PFSK-1 (cell line): ENCODE data around the gene ATAT1.
A peak's percentile ranks its signal among the peaks of the same experiment; 100 is the strongest.

Source experiments
- FOXP2 ChIP-seq: optimal IDR thresholded peaks from 2 replicates; pipeline ENCODE3; 2011; ENCODE audit warnings: borderline replicate concordance, control low read depth, inconsistent platforms; ENCODE audit not compliant: insufficient read depth; ENCODE audit errors: extremely low read length, extremely low read depth
- POLR2AphosphoS5 ChIP-seq: IDR thresholded peaks from 2 replicates; pipeline ENCODE4 v1.6.1; 2012; ENCODE audit warnings: low read depth, mild to moderate bottlenecking, control low read depth, low read length, moderate library complexity
- SIN3A ChIP-seq: IDR thresholded peaks from 2 replicates; pipeline ENCODE4 v1.6.1; 2012; ENCODE audit warnings: mild to moderate bottlenecking, low read length, moderate library complexity, borderline replicate concordance; ENCODE audit not compliant: insufficient read depth
- TAF1 ChIP-seq: IDR thresholded peaks from 2 replicates; pipeline ENCODE4 v1.6.1; 2012; ENCODE audit warnings: low read length, control low read depth, borderline replicate concordance; ENCODE audit not compliant: insufficient read depth
- TF ChIP-seq, protein P1 (sequence below), 2 experiments: IDR thresholded peaks; 2 replicates each; pipeline versions ENCODE4 v1.6.1 to v1.8.0; 2011 to 2012; ENCODE audit warnings: low read depth in 2 of 2, low read length in 2 of 2, control low read depth in 1 of 2, inconsistent platforms in 1 of 2, mild to moderate bottlenecking in 1 of 2, moderate library complexity in 1 of 2; ENCODE audit not compliant: insufficient read depth in 1 of 2

The ATAT1 gene

GRCh38 chr6:30590509-30590908 is 36.2 kb upstream of the ATAT1 start:
- 0 out of 2 replicates have a peak, but pooled peaks have one; percentile 27 for TF ChIP-seq POLR2AphosphoS5
- TF ChIP-seq, protein P1, sequence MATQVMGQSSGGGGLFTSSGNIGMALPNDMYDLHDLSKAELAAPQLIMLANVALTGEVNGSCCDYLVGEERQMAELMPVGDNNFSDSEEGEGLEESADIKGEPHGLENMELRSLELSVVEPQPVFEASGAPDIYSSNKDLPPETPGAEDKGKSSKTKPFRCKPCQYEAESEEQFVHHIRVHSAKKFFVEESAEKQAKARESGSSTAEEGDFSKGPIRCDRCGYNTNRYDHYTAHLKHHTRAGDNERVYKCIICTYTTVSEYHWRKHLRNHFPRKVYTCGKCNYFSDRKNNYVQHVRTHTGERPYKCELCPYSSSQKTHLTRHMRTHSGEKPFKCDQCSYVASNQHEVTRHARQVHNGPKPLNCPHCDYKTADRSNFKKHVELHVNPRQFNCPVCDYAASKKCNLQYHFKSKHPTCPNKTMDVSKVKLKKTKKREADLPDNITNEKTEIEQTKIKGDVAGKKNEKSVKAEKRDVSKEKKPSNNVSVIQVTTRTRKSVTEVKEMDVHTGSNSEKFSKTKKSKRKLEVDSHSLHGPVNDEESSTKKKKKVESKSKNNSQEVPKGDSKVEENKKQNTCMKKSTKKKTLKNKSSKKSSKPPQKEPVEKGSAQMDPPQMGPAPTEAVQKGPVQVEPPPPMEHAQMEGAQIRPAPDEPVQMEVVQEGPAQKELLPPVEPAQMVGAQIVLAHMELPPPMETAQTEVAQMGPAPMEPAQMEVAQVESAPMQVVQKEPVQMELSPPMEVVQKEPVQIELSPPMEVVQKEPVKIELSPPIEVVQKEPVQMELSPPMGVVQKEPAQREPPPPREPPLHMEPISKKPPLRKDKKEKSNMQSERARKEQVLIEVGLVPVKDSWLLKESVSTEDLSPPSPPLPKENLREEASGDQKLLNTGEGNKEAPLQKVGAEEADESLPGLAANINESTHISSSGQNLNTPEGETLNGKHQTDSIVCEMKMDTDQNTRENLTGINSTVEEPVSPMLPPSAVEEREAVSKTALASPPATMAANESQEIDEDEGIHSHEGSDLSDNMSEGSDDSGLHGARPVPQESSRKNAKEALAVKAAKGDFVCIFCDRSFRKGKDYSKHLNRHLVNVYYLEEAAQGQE (IDR thresholded peaks at IDR 0.05; ENCODE audit: insufficient read depth in 1 of 2, low read depth in 2 of 2, low read length in 2 of 2): no peak

GRCh38 chr6:30591008-30591407 is 35.7 kb upstream of the ATAT1 start:
- TF ChIP-seq FOXP2 (no peak), SIN3A (no peak), TAF1 (no peak)
- TF ChIP-seq, protein P1 (IDR thresholded peaks at IDR 0.05; ENCODE audit: insufficient read depth in 1 of 2, low read depth in 2 of 2, low read length in 2 of 2): no peak

GRCh38 chr6:30592287-30592686 is 34.4 kb upstream of the ATAT1 start:
- TF ChIP-seq SIN3A: no peak
- TF ChIP-seq, protein P1 (IDR thresholded peaks at IDR 0.05; ENCODE audit: insufficient read depth in 1 of 2, low read depth in 2 of 2, low read length in 2 of 2): no peak
- no peak for TF ChIP-seq TAF1
- TF ChIP-seq FOXP2: no peak
- no peak for TF ChIP-seq POLR2AphosphoS5

DNA sequence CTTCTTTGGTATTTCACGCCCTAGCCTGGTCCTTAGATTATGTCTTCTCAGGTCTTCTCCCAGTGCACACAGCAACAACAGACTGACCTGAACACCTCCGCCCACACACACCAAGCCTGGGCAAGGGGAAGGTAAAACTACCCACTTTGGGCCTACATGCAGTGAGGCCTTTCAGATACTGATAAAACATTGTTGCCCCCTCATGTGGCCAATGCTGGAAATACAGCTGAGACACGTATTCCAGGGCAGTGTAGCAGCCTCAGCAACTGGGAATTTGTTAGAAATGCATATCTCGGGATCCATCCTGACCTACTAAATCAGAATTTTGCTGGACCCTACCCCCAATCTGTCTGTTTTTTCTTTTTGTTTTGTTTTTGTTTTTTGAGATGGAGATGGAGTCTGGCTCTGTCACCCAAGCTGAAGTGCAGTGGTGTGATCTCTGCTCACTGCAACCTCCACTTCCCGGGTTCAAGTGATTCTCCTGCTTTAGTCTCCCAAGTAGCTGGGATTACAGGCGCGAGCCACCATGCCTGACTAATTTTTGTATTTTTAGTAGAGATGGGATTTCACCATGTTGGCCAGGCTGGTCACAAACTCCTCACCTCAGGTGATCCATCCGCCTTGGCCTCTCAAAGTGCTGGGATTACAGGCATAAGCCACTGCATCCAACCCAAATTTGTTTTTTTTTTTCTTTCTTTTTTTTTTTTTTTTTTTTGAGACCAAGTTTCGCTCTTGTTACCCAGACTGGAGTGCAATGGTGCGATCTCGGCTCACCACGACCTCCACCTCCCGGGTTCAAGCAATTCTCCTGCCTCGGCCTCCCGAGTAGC is 29.1 kb upstream of the ATAT1 start:
- peak; percentile 28; the same call in 1 of the 2 replicates for TF ChIP-seq POLR2AphosphoS5

DNA sequence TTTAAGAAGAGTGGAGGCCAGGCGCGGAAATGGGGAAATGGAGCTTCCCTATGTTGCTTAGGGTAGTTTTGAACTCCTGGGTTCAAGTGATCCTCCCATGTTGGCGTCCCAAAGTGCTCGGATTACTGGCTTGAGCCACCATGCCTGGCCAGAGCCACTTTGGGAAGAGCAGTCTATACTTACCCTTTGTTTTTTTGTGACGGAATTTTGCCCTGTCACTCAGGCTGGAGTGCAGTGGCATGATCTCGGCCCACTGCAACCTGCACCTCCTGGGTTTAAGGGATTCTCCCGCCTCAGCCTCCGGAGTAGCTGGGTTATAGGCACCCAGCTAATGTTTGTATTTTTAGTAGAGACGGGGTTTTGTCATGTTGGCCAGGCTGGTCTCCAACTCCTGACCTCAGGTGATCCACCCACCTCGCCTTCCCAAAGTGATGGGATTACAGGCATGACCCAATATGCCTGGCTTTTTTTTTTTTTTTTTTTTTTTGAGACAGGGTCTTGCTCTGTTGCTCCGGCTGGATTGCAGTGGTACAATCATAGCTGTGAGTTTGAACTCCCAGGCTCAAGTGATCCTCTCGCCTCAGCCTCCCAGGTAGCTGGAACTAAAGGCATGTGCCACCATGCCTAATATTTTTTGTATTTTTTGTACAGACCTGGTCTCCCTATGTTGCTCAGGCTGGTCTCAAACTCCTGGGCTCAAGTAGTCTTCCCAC is 27.6 kb upstream of the ATAT1 start:
- TF ChIP-seq POLR2AphosphoS5 (no peak), TAF1 (no peak), SIN3A (no peak), FOXP2 (no peak)
- TF ChIP-seq, protein P1 (IDR thresholded peaks at IDR 0.05; ENCODE audit: insufficient read depth in 1 of 2, low read depth in 2 of 2, low read length in 2 of 2): no peak
